ENCODE data around the gene TSPAN33.
"Not testable (repeated sequence)": the region's sequence is repeated elsewhere in the genome, so short reads cannot be mapped to it uniquely, and the experiment has no call there.

TSPAN33 gene

DNA sequence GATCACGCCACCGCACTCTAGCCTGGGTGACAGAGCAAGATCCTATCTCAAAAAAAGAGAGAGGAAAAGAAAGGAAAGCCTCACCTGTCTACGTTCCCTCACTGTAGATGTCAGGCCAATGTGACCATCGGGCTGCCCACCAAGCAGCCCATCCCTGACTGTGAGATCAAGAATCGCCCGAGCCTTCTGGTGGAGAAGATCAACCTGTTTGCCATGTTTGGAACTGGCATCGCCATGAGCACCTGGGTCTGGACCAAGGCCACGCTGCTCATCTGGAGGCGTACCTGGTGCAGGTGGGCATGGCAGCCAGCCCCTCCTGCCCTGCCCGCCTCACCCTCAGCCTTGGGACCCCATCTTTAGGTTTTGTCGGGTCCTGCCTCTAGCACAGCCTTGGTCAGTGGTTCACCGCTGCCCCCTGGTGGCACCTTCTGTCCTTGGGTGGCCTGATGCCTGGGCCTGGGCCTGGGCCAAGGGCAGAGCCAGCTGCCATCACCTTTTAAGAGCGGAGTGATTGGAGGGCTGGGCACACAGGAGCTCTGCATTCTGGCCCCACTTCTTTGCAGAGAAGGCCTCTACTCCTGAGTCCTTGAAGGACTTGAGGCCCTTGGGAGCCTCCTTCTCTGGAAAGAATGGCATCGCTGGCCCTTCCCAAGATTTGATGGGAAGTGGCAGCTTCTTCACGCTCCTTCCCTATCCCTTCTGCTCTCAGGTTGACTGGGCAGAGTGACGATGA, 65.9 kb downstream of the TSPAN33 start:
- peak; percentile 36 to 88 for DNase-seq

DNA sequence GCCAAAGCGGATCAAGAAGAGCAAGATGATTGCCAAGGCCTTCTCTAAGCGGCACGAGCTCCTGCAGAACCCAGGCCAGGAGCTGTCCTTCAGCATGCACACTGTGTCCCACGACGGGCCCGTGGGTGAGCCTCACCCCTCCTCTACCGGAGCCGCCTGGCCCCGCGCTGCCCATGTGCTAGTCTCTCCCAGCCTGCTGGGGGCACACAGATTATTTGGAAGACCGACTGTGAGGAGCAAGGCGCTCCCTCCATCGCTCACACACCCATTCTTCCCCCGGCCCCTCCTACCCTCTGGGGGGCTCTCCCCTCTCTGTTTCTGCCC, 66.4 kb downstream of the TSPAN33 start:
- DNase-seq, result no peak

DNA sequence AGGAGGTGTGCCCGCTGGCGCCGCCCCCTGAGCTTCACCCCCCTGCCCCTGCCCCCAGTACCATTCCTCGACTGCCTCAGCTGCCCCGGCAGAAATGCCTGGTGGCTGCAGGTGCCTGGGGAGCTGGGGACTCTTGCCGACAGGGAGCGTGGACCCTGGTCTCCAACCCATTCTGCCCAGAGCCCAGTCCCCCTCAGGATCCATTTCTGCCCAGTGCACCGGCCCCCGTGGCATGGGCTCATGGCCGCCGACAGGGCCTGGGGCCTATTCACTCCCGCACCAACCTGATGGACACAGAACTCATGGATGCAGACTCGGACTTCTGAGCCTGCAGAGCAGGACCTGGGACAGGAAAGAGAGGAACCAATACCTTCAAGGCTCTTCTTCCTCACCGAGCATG, 67.6 kb downstream of the TSPAN33 start:
- DNase-seq, result no peak

DNA sequence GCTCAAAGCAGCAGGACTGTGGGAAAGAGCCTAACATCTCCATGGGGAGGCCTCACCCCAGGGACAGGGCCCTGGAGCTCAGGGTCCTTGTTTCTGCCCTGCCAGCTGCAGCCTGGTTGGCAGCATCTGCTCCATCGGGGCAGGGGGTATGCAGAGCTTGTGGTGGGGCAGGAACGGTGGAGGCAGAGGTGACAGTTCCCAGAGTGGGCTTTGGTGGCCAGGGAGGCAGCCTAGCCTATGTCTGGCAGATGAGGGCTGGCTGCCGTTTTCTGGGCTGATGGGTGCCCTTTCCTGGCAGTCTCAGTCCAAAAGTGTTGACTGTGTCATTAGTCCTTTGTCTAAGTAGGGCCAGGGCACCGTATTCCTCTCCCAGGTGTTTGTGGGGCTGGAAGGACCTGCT, 68.1 kb downstream of the TSPAN33 start:
- DNase-seq, result no peak

DNA sequence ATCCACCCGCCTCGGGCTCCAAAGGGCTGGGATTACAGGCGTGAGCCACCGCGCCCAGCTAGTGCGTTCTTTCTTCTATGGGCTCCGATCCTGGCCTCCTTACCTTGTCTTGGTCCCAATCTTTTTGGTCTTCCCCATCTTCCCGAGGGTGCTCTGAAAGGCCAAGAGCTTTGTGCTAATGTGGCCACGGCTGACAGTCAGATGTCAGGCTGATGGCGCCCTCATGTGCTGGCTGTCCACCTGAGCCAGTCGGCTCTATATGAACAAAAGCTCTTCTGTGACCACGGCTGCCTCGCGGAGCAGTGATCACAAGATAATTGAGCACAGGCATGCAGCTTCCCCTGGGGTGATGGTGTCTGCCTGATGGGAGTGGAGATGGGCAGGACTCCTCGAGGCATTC, 69.3 kb downstream of the TSPAN33 start:
- no peak for DNase-seq

DNA sequence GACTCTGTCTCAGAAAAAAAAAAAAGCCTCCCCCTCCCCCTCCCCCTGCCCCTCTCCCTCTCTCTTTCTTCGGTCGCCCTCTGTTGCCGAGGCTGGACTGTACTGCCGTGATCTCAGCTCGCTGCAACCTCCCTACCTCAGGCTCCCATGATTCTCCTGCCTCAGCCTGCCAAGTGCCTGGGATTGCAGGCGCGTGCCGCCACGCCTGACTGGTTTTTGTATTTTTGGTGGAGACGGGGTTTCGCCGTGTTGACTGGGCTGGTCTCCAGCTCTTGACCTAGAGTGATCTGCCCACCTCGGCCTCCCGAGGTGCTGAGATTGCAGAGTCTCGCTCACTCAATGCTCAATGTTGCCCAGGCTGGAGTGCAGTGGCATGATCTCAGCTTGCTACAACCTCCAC, 71.2 kb downstream of the TSPAN33 start:
- not testable (repeated sequence) for DNase-seq

DNA sequence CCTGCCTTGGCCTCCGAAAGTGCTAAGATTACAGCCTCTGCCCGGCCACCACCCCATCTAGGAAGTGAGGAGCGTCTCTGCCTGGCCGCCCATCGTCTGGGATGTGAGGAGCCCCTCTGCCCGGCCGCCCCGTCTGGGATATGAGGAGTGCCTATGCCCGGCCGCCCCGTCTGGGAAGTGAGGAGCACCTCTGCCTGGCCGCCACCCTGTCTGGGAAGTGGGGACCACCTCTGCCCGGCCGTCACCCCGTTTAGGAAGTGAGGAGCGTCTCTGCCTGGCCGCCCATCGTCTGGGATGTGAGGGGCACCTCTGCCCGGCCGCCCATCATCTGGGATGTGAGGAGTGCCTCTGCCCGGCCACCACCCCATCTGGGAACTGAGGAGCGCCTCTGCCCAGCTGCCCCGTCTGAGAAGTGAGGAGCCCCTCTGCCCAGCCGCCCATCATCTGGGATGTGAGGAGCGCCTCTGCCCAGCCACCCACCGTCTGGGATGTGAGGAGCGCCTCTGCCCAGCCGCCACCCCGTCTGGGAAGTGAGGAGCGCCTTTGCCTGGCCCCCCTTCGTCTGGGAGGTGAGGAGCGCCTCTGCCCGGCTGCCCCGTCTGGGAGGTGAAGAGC, 71.7 kb downstream of the TSPAN33 start:
- not testable (repeated sequence) for DNase-seq

DNA sequence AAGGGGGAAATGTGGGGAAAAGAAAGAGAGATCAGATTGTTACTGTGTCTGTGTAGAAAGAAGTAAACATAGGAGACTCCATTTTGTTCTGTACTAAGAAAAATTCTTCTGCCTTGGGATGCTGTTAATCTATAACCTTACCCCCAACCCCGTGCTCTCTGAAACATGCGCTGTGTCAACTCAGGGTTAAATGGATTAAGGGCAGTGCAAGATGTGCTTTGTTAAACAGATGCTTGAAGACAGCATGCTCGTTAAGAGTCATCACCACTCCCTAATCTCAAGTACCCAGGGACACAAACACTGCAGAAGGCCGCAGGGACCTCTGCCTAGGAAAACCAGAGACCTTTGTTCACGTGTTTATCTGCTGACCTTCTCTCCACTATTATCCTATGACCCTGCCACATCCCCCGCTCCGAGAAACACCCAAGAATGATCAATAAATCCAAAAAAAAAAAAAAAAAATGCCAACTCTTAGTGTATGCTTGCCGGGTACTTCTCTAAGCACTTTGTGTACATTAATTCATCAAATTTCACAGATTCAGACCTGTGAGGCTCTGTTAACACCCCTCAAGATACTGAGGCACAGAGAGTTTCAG, 72.4 kb downstream of the TSPAN33 start:
- not testable (repeated sequence) for DNase-seq

DNA sequence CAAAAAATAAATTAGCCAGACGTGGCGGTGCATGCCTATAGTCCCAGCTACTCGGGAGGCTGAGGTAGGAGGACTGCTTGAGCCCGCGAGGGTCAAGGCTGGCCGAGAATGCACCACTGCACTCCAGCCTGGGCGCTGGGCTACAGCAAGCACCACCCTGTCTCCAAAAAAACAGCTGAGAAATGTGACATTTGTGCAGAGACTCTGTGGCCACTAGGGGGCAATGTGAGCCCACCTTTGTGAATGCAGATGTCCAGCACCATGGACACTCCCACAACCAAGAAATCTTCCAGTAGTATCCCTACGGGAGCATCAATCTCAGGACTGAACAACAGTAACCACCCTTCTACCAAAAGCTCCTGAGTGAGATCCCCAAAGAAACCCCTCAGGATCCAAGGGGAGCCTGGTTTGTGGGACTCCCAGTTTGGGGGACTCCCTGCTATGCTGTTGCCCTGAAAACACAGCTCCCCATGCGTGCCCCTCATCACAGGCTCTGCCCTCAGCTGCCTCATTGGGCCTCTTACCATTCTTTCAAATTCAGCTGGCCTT, 74.1 kb downstream of the TSPAN33 start:
- peak; percentile 63 to 94 for DNase-seq

DNA sequence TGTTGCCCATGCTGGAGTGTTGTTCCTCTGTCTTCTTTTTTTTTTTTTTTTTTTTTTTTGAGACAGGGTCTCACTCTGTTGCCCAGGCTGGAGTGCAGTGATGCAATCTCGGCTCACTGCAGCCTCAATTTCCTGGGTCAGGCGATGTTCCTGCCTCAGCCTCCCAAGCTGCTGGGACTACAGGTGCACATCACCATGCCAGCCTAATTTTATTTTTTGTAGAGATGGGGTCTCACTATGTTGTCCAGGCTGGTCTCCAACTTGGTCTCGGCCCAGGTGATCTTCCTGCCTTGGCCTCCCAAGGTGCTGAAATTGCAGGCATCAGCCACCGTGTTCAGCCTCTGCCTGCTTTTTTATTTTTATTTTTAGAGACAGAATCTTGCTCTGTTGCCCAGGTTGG, 74.7 kb downstream of the TSPAN33 start:
- DNase-seq, result not testable (repeated sequence)

Measured in inflammatory macrophage treated with lipopolysaccharide for 1 hour (primary cell).